GOT3 (cell line): ENCODE data around the gene DAAM2.

Experiments used
- DNase-seq: peaks from one replicate; lab custom pipeline; 2025; ENCODE audit warnings: mixed read lengths; lab: John Stamatoyannopoulos, UW

DAAM2 gene

GRCh38 chr6:39819228-39819627, 27.1 kb downstream of the DAAM2 start:
- no peak for DNase-seq

GRCh38 chr6:39819676-39820075, 27.5 kb downstream of the DAAM2 start:
- DNase-seq, result no peak

GRCh38 chr6:39820553-39820952, 28.4 kb downstream of the DAAM2 start:
- DNase-seq, result no peak

GRCh38 chr6:39821046-39821740, 29.0 kb downstream of the DAAM2 start:
- DNase-seq, result no peak

GRCh38 chr6:39821742-39822532, 29.8 kb downstream of the DAAM2 start:
- no peak for DNase-seq

- DNase-seq, result no peak
These were observed 31.0 kb downstream of the DAAM2 start for GRCh38 chr6:39822846-39823815.

- DNase-seq, result no peak
These were observed 32.1 kb downstream of the DAAM2 start for GRCh38 chr6:39824030-39824926.

GRCh38 chr6:39829331-39829730, 37.2 kb downstream of the DAAM2 start:
- no peak for DNase-seq

GRCh38 chr6:39830444-39830843, 38.3 kb downstream of the DAAM2 start:
- no peak for DNase-seq

GRCh38 chr6:39831701-39832100, 39.5 kb downstream of the DAAM2 start:
- DNase-seq, result no peak

GRCh38 chr6:39834278-39834677, 42.1 kb downstream of the DAAM2 start:
- DNase-seq, result no peak

GRCh38 chr6:39834866-39835265, 42.7 kb downstream of the DAAM2 start:
- no peak for DNase-seq

- DNase-seq, result no peak
These were observed 43.7 kb downstream of the DAAM2 start for GRCh38 chr6:39835821-39836295.

GRCh38 chr6:39836606-39837005, 44.4 kb downstream of the DAAM2 start:
- no peak for DNase-seq

- DNase-seq, result no peak
These were observed 47.3 kb downstream of the DAAM2 start for GRCh38 chr6:39839445-39839844.

- no peak for DNase-seq
These were observed 48.6 kb downstream of the DAAM2 start for GRCh38 chr6:39840781-39841180.

- DNase-seq, result no peak
These were observed 49.1 kb downstream of the DAAM2 start for GRCh38 chr6:39841291-39841690.

- no peak for DNase-seq
These were observed 49.7 kb downstream of the DAAM2 start for GRCh38 chr6:39841923-39842322.

- no peak for DNase-seq
These were observed 51.3 kb downstream of the DAAM2 start for GRCh38 chr6:39843305-39844020.

GRCh38 chr6:39844866-39845265, 52.7 kb downstream of the DAAM2 start:
- no peak for DNase-seq
